Pancreas (tissue), 10 donors: ENCODE results near the gene ASRGL1. TPM values are rescaled to one million over a fixed set of nuclear protein-coding genes. Genes with fewer than 3 reads are reported as not detected.

ENCODE experiments used
- ATAC-seq, 4 donors: fragments of 200-7000 bp; cut with Tn5 transposase; one replicate each; pipeline versions ENCODE4 v1.8.0 to v1.9.1; 2020; ENCODE audit warnings: mild to moderate bottlenecking in 4 of 4, moderate library complexity in 4 of 4
- DNase-seq, 6 donors: peaks; one replicate each; pipeline ENCODE4 v3.0.0-alpha.2; 2020
- FAIRE-seq: peaks from 2 replicates; lab custom pipeline; 2012; peaks lifted over from hg19 to GRCh38; lab: Jason Lieb, UNC
- H3K27ac ChIP-seq, 4 donors: fragments of 200-600 bp; sonication (generic); 1 replicate in 3 of 4; 2 replicates in 1 of 4; pipeline versions ENCODE4 v1.5.0 to v1.8.0; 2020
- H3K27me3 ChIP-seq, 4 donors: fragments of 200-600 bp; one replicate each; pipeline ENCODE4 v1.8.0; 2021
- H3K36me3 ChIP-seq, 3 donors: fragments of 200-600 bp; sonication (generic) in 1 of 3; one replicate each; pipeline versions ENCODE4 v1.5.0 to v1.8.0; 2020 to 2021
- H3K4me1 ChIP-seq, 3 donors: fragments of 200-600 bp; one replicate each; pipeline ENCODE4 v1.8.0; 2021
- H3K4me3 ChIP-seq, 4 donors: fragments of 200-600 bp; sonication (generic) in 2 of 4; one replicate each; pipeline versions ENCODE4 v1.5.0 to v1.8.0; 2020 to 2021
- H3K9me3 ChIP-seq, 4 donors: fragments of 200-600 bp; one replicate each; pipeline ENCODE4 v1.8.0; 2021
- WGBS, 2 donors: extraction: QIAGEN DNeasy Blood & Tissue Kit; methylation state at CpG; one replicate each; pipeline ENCODE4 v1.1.7; 2013; 5-methylcytosine and 5-hydroxymethylcytosine counted together
- intact Hi-C, 3 donors: fragments of 100-400 bp; cut with DNase I; formaldehyde crosslinking; loops; one replicate each; pipeline versions ENCODE4 v1.11.1 to v1.14.2; 2022
- polyA plus RNA-seq, 2 donors: library from polyadenylated mRNA; stranded (reverse); fragments of 200-250 nt; gene quantifications; one replicate each; pipeline ENCODE4 v1.2.3, GENCODE V29; 2013
- total RNA-seq, 6 donors: library from RNA; stranded (reverse); fragmentation: NEBNext Ultra II Directional in 4 of 6; extraction: Animal tissue kit (Norgen Biotek cat#: 25700) in 4 of 6; gene quantifications; one replicate each; pipeline versions ENCODE4 v1.2.1 to v1.2.4, GENCODE V29; 2021 to 2023
- TF ChIP-seq, protein P1 (sequence below), 4 donors: fragments of 200-600 bp; sonication (generic) in 3 of 4; IDR thresholded peaks; one replicate each; pipeline versions ENCODE4 v1.5.0 to v1.8.0; 2021; ENCODE audit warnings: antibody characterized with exemption in 4 of 4
- donor health status: healthy with polysubstance abuse.
- donor health status: DM: no; HTN: no; CAD: no; lungs with moderate emphysema.
- donor health status: DM: no; HTN: no; CAD: no.
- donor health status: control.
- donor health status: control.
- donor health status: Bipolar disorder and iron deficiency.
- donor health status: DM: yes; HTN: yes; CAD: no.
- donor health status: DM: no; HTN: no; CAD: no.
- donor health status: DM: no; HTN: no; CAD: no.
- donor health status: DM: yes; HTN: yes; CAD: no.

Gene ASRGL1
- total and polyA plus RNA-seq, 8 donors, result 8.1 to 26.5 (median 12.4) TPM

DNA sequence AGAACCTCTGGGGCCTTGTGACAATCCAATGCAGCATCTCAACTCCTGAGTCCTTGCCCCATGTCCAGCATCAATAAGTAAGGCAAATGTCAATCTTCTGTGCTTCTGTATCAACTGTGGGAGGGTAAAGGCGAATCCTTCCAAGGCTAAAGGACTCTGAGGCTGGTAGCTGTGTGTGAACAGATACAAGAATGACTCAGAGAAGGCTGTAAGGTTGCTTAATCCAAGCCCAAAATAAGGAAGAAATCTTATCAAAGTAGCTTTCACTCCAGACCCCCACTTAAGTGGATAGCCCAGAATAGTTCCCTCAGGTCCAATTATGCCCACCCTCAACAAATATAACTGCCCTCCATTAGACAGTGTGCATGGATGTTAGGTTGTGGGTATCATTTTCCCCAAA is 53.5 kb downstream of the ASRGL1 start:
- Histone ChIP-seq H3K4me1 (no peaks in the 10 kb centered on the region), H3K27me3 (no peaks in the 10 kb centered on the region), H3K4me3 (no peak overlapping the region), H3K36me3 (no peaks in the 10 kb centered on the region), H3K9me3 (no peaks in the 10 kb centered on the region), H3K27ac (no peak overlapping the region)
- ATAC-seq (no peak), DNase-seq (no peak), FAIRE-seq (no peak)
- intact Hi-C loops, result loop anchor here in 1 of 3 donors (10.0 kb wide), 1 partner anchor 304 kb away; no protein-coding TSS in a partner anchor
- WGBS, 2 donors, result 86 to 100% methylated on average over 1 of the region's 1 CpG
- TF ChIP-seq, protein P1, sequence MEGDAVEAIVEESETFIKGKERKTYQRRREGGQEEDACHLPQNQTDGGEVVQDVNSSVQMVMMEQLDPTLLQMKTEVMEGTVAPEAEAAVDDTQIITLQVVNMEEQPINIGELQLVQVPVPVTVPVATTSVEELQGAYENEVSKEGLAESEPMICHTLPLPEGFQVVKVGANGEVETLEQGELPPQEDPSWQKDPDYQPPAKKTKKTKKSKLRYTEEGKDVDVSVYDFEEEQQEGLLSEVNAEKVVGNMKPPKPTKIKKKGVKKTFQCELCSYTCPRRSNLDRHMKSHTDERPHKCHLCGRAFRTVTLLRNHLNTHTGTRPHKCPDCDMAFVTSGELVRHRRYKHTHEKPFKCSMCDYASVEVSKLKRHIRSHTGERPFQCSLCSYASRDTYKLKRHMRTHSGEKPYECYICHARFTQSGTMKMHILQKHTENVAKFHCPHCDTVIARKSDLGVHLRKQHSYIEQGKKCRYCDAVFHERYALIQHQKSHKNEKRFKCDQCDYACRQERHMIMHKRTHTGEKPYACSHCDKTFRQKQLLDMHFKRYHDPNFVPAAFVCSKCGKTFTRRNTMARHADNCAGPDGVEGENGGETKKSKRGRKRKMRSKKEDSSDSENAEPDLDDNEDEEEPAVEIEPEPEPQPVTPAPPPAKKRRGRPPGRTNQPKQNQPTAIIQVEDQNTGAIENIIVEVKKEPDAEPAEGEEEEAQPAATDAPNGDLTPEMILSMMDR (IDR thresholded peaks at IDR 0.05), result no peak

DNA sequence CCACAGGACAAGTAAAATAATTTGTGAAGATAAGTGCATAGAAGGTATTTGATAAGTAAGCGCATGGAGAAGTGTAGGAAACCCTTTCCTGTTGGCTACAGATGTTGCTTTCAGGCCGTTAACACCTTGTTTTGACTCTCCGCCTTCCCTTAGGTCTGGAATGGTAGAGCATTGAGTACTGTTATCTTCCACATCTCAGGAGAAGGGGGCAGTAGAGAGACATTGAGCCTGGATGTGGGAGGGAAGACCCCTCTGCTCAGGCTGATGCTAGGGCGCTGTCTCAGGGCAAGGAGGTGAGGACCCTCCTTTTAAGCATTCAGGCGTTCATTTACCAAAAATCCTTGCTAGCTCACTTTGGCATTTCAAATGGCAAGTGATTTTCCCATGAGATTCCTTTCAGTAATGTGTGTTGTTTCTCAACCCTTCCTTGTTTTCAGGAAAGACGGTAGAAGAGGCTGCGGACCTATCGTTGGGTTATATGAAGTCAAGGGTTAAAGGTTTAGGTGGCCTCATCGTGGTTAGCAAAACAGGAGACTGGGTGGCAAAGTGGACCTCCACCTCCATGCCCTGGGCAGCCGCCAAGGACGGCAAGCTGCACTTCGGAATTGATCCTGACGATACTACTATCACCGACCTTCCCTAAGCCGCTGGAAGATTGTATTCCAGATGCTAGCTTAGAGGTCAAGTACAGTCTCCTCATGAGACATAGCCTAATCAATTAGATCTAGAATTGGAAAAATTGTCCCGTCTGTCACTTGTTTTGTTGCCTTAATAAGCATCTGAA is 54.6 kb downstream of the ASRGL1 start:
- FAIRE-seq (no peak), ATAC-seq (no peak), DNase-seq (no peak)
- H3K9me3 ChIP-seq, result no peaks in the 10 kb centered on the region
- no peak overlapping the region for H3K27ac ChIP-seq
- TF ChIP-seq, protein P1 (IDR thresholded peaks at IDR 0.05), result no peak
- no peaks in the 10 kb centered on the region for H3K27me3 ChIP-seq
- intact Hi-C loops, result loop anchor here in 1 of 3 donors (10.0 kb wide), 1 partner anchor 303 kb away; no protein-coding TSS in a partner anchor
- no peaks in the 10 kb centered on the region for H3K36me3 ChIP-seq
- no peak overlapping the region for H3K4me3 ChIP-seq
- H3K4me1 ChIP-seq, result no peaks in the 10 kb centered on the region
- 79 to 83% methylated on average over 16 of the region's 16 CpGs for WGBS, 2 donors

DNA sequence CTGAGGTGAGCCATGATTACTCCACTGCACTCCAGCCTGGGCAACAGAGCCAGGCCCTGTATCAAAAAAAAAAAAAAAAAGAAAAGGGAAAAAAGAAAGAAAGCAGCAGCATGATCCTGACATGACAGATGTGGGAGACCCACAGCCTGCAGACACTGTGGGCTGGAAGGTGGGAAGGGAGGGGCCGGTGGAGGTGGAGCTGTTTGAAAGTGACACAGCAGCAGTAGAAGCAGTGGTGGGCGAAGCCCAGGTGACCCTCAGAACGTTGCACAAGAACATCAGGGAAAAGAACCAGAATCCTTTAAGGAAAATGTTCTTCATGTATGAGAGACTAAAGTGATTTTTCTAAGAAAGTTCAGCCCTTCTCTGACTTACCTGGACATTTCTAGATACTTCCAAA is 55.3 kb downstream of the ASRGL1 start:
- Histone ChIP-seq H3K9me3 (no peaks in the 10 kb centered on the region), H3K36me3 (no peaks in the 10 kb centered on the region), H3K4me3 (no peak overlapping the region), H3K27ac (no peak overlapping the region), H3K4me1 (no peaks in the 10 kb centered on the region), H3K27me3 (no peaks in the 10 kb centered on the region)
- 50 to 66% methylated on average over 3 of the region's 3 CpGs for WGBS, 2 donors
- intact Hi-C loops, result loop anchor here in 1 of 3 donors (10.0 kb wide), 1 partner anchor 302 kb away; no protein-coding TSS in a partner anchor
- ATAC-seq, result no peak
- TF ChIP-seq, protein P1 (IDR thresholded peaks at IDR 0.05), result no peak
- FAIRE-seq, result no peak
- peak in 1 of 6 donors; percentile 21 for DNase-seq

DNA sequence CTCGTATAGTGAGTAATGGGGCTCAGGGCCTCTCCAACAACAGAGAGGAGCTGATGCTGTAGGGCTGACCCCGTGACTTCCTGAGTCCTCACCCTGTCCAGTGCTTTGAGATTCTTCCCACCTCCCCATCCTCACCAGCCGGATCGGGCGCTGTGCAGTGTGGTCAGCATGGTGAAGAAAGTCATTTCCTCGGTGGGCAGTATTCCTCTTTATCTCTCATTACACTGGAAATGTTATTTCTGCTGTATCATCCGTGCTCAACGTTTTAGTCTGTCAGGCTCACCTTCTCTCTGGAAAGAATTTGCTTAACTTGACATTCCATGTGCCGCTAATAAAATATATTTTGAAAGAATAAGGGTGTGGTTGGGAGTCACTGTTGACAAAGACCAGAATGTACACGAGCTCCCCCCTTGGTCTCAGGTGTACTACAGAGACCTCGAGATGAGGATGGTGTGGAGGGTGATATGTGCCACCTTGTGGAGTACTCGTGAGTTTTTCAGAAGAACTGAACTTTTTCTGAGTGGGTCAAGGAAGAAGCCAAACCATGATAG is 55.9 kb downstream of the ASRGL1 start:
- Histone ChIP-seq H3K4me1 (no peaks in the 10 kb centered on the region), H3K27ac (no peak overlapping the region), H3K4me3 (no peak overlapping the region), H3K27me3 (no peaks in the 10 kb centered on the region), H3K9me3 (no peaks in the 10 kb centered on the region), H3K36me3 (no peaks in the 10 kb centered on the region)
- peak in 1 of 6 donors; percentile 42 for DNase-seq
- no peak for ATAC-seq
- no peak for FAIRE-seq
- intact Hi-C loops, result loop anchor here in 1 of 3 donors (10.0 kb wide), 1 partner anchor 302 kb away; no protein-coding TSS in a partner anchor
- 50 to 53% methylated on average over 12 of the region's 12 CpGs for WGBS, 2 donors
- TF ChIP-seq, protein P1 (IDR thresholded peaks at IDR 0.05), result no peak
